Measurements from ENCODE around the gene CHKB.
"Not testable (repeated sequence)": the region's sequence is repeated elsewhere in the genome, so short reads cannot be mapped to it uniquely, and the experiment has no call there.

CHKB gene

GRCh38 chr22:50620593-50621355 lies 38.1 kb upstream of the CHKB start:
- peak overlapping the region; percentile 61 for H2AFZ ChIP-seq
- no peaks in the 10 kb centered on the region for H3K27me3 ChIP-seq (ENCODE audit: control insufficient read depth, insufficient read depth, low read length)
- no peaks in the 10 kb centered on the region for H3K79me2 ChIP-seq
- peak overlapping the region; percentile 32 for H3K4me3 ChIP-seq (ENCODE audit: low read depth, low read length)
- H3K36me3 ChIP-seq (ENCODE audit: control insufficient read depth, insufficient read depth, low read length): no peaks in the 10 kb centered on the region
- no peaks in the 10 kb centered on the region for H3K9me3 ChIP-seq (ENCODE audit: control insufficient read depth, low read length)
- no peak overlapping the region for H3K27ac ChIP-seq
- TF ChIP-seq CTCF (IDR thresholded peaks at IDR 0.05): no peak
- peak overlapping the region; percentile 77 for H3K4me2 ChIP-seq (ENCODE audit: low read length)
- peaks cover 21% of the 10 kb centered on the region for H3K4me1 ChIP-seq
- no peak overlapping the region for H3K9ac ChIP-seq

- not testable (repeated sequence) for H3K27me3 ChIP-seq (ENCODE audit: control insufficient read depth, insufficient read depth, low read length); H3K36me3 ChIP-seq (ENCODE audit: control insufficient read depth, insufficient read depth, low read length); H3K4me1 ChIP-seq; H3K9me3 ChIP-seq (ENCODE audit: control insufficient read depth, low read length); H3K27ac ChIP-seq; H3K4me2 ChIP-seq (ENCODE audit: low read length); H3K79me2 ChIP-seq; H2AFZ ChIP-seq; H3K4me3 ChIP-seq (ENCODE audit: low read depth, low read length); H3K9ac ChIP-seq
These were observed 31.6 kb upstream of the CHKB start for GRCh38 chr22:50614296-50614695.

GRCh38 chr22:50613291-50613981 lies 30.8 kb upstream of the CHKB start:
- TF ChIP-seq CTCF (IDR thresholded peaks at IDR 0.05): peak; percentile 17
- H2AFZ ChIP-seq: no peak overlapping the region
- H3K27me3 ChIP-seq (ENCODE audit: control insufficient read depth, insufficient read depth, low read length): no peaks in the 10 kb centered on the region
- H3K79me2 ChIP-seq: no peaks in the 10 kb centered on the region
- H3K27ac ChIP-seq: peak overlapping the region; percentile 47
- H3K36me3 ChIP-seq (ENCODE audit: control insufficient read depth, insufficient read depth, low read length): no peaks in the 10 kb centered on the region
- H3K4me3 ChIP-seq (ENCODE audit: low read depth, low read length): no peak overlapping the region
- no peaks in the 10 kb centered on the region for H3K9me3 ChIP-seq (ENCODE audit: control insufficient read depth, low read length)
- H3K4me1 ChIP-seq: peaks cover 3% of the 10 kb centered on the region
- H3K4me2 ChIP-seq (ENCODE audit: low read length): peak overlapping the region; percentile 60
- H3K9ac ChIP-seq: no peak overlapping the region

- H3K27me3 ChIP-seq (ENCODE audit: control insufficient read depth, insufficient read depth, low read length): no peaks in the 10 kb centered on the region
These were observed 30.0 kb upstream of the CHKB start for GRCh38 chr22:50612528-50613221.

More at GRCh38 chr22:50612528-50613221, 30.0 kb upstream of the CHKB start:
- H3K27ac ChIP-seq: no peak overlapping the region
- H3K79me2 ChIP-seq: no peaks in the 10 kb centered on the region
- H3K9ac ChIP-seq: no peak overlapping the region
- H3K4me1 ChIP-seq: peaks cover 3% of the 10 kb centered on the region
- TF ChIP-seq CTCF (IDR thresholded peaks at IDR 0.05): no peak
- H3K9me3 ChIP-seq (ENCODE audit: control insufficient read depth, low read length): no peaks in the 10 kb centered on the region
- H3K4me2 ChIP-seq (ENCODE audit: low read length): no peak overlapping the region
- H3K36me3 ChIP-seq (ENCODE audit: control insufficient read depth, insufficient read depth, low read length): no peaks in the 10 kb centered on the region
- no peak overlapping the region for H2AFZ ChIP-seq
- no peak overlapping the region for H3K4me3 ChIP-seq (ENCODE audit: low read depth, low read length)
